Liver (tissue), 9 donors: ENCODE results near the gene CAST. TPM values are rescaled to one million over a fixed set of nuclear protein-coding genes. Genes with fewer than 3 reads are reported as not detected.

Experiments used
- DNase-seq: peaks from one replicate; pipeline ENCODE4 v3.0.0-alpha.2; 2017; ENCODE audit warnings: low spot score
- H3K27ac ChIP-seq, 2 donors: one replicate each; pipeline ENCODE4 v1.7.0; 2013; ENCODE audit warnings: inconsistent platforms in 2 of 2, low read length in 2 of 2, control low read depth in 1 of 2, low read depth in 1 of 2, mild to moderate bottlenecking in 1 of 2
- H3K27me3 ChIP-seq, 4 donors: one replicate each; pipeline versions ENCODE4 v1.6.1 to v1.7.0; 2013; ENCODE audit warnings: low read length in 3 of 4, inconsistent platforms in 1 of 4, mild to moderate bottlenecking in 1 of 4, moderate library complexity in 1 of 4; ENCODE audit not compliant: control insufficient read depth in 4 of 4, insufficient read depth in 4 of 4
- H3K36me3 ChIP-seq, 4 donors: one replicate each; pipeline versions ENCODE4 v1.6.1 to v1.7.0; 2013; ENCODE audit warnings: low read length in 3 of 4, mild to moderate bottlenecking in 3 of 4, low read depth in 1 of 4, moderate library complexity in 1 of 4; ENCODE audit not compliant: control insufficient read depth in 4 of 4, insufficient read depth in 3 of 4
- H3K4me1 ChIP-seq, 4 donors: one replicate each; pipeline versions ENCODE4 v1.6.1 to v1.7.0; 2013; ENCODE audit warnings: low read length in 3 of 4, mild to moderate bottlenecking in 3 of 4, moderate library complexity in 1 of 4; ENCODE audit not compliant: control insufficient read depth in 4 of 4, insufficient read depth in 4 of 4
- H3K4me3 ChIP-seq, 3 donors: one replicate each; pipeline versions ENCODE4 v1.6.1 to v1.7.0; 2013; ENCODE audit warnings: low read length in 3 of 3, control low read depth in 1 of 3, low read depth in 1 of 3, mild to moderate bottlenecking in 1 of 3
- H3K9ac ChIP-seq, 2 donors: one replicate each; pipeline ENCODE4 v1.7.0; 2013; ENCODE audit warnings: low read length in 2 of 2, mild to moderate bottlenecking in 2 of 2, moderate library complexity in 2 of 2, control low read depth in 1 of 2, low read depth in 1 of 2
- H3K9me3 ChIP-seq, 4 donors: one replicate each; pipeline versions ENCODE4 v1.6.1 to v1.7.0; 2013; ENCODE audit warnings: low read length in 3 of 4; ENCODE audit not compliant: control insufficient read depth in 4 of 4
- EGR1 ChIP-seq, 2 donors: IDR thresholded peaks; 2 replicates each; pipeline ENCODE4 v1.6.1; 2016 to 2018; ENCODE audit warnings: antibody characterized with exemption in 2 of 2, low read depth in 2 of 2
- FOXA1 ChIP-seq: IDR thresholded peaks from 2 replicates; pipeline ENCODE4 v1.6.1; 2016; ENCODE audit warnings: antibody characterized with exemption
- FOXA2 ChIP-seq: IDR thresholded peaks from 2 replicates; pipeline ENCODE4 v1.6.1; 2016; ENCODE audit warnings: antibody characterized with exemption
- GABPA ChIP-seq, 2 donors: IDR thresholded peaks in 1 of 2; conservative IDR thresholded peaks in 1 of 2; 2 replicates each; pipeline ENCODE4 v1.6.1; 2016; ENCODE audit warnings: antibody characterized with exemption in 2 of 2, mild to moderate bottlenecking in 1 of 2, moderate library complexity in 1 of 2
- HNF4A ChIP-seq, 2 donors: conservative IDR thresholded peaks; 2 replicates each; pipeline ENCODE4 v1.6.1; 2016; ENCODE audit warnings: antibody characterized with exemption in 2 of 2, mild to moderate bottlenecking in 2 of 2
- HNF4G ChIP-seq: IDR thresholded peaks from 2 replicates; pipeline ENCODE4 v1.6.1; 2016; ENCODE audit warnings: antibody characterized with exemption
- JUND ChIP-seq, 2 donors: IDR thresholded peaks; 2 replicates each; pipeline ENCODE4 v1.6.1; 2016; ENCODE audit warnings: antibody characterized with exemption in 2 of 2
- NR2F2 ChIP-seq: IDR thresholded peaks from 2 replicates; pipeline ENCODE4 v1.6.1; 2016; ENCODE audit warnings: antibody characterized with exemption
- RAD21 ChIP-seq, 2 donors: IDR thresholded peaks; 2 replicates each; pipeline ENCODE4 v1.6.1; 2016; ENCODE audit warnings: antibody characterized with exemption in 2 of 2, mild to moderate bottlenecking in 2 of 2
- TAF1 ChIP-seq: conservative IDR thresholded peaks from 2 replicates; pipeline ENCODE4 v1.6.1; 2016; ENCODE audit warnings: antibody characterized with exemption, mild to moderate bottlenecking
- YY1 ChIP-seq: IDR thresholded peaks from 2 replicates; pipeline ENCODE4 v1.6.1; 2016; ENCODE audit warnings: antibody characterized with exemption, mild to moderate bottlenecking
- WGBS: extraction: QIAGEN DNeasy Blood & Tissue Kit; methylation state at CpG from one replicate; pipeline ENCODE4 v1.1.7; 2013; 5-methylcytosine and 5-hydroxymethylcytosine counted together
- polyA plus RNA-seq, 2 donors: library from polyadenylated mRNA; stranded (reverse) in 1 of 2; unstranded in 1 of 2; fragments of 200-250 nt in 1 of 2; fragments of >200 nt in 1 of 2; fragmentation: Nextera tagmentation in 1 of 2; extraction: Ambion mirVana in 1 of 2; gene quantifications; one replicate each; pipeline versions ENCODE4 v1.2.1 to v1.2.3, GENCODE V29; 2013 to 2015
- total RNA-seq, 2 donors: library from RNA; depleted of rRNA; stranded (reverse); fragments of >200 nt; gene quantifications; one replicate each; pipeline ENCODE4 v1.2.3, GENCODE V29; 2014
- TF ChIP-seq, protein P1 (sequence below): fragments of 150-350 bp; IDR thresholded peaks from 2 replicates; pipeline ENCODE4 v1.5.1; 2017; ENCODE audit warnings: improper control_type of control experiment, low read depth, low read length; ENCODE audit not compliant: missing input control
- TF ChIP-seq, protein P2 (sequence below): IDR thresholded peaks from 2 replicates; pipeline ENCODE4 v1.6.1; 2016; ENCODE audit warnings: antibody characterized with exemption
- TF ChIP-seq, protein P3 (sequence below): IDR thresholded peaks from 2 replicates; pipeline ENCODE4 v1.6.1; 2016; ENCODE audit warnings: antibody characterized with exemption, mild to moderate bottlenecking
- TF ChIP-seq, protein P4 (sequence below): IDR thresholded peaks from 2 replicates; pipeline ENCODE4 v1.6.1; 2016; ENCODE audit warnings: antibody characterized with exemption
- TF ChIP-seq, protein P5 (sequence below): IDR thresholded peaks from 2 replicates; pipeline ENCODE4 v1.6.1; 2016; ENCODE audit warnings: antibody characterized with exemption
- donor health status: healthy.
- donor health status: healthy.
- donor health status: healthy.
- donor health status: healthy.
- donor health status: healthy.

CAST gene
- total and polyA plus RNA-seq, 4 donors, result 43.3 to 126 (median 81.0) TPM

DNA sequence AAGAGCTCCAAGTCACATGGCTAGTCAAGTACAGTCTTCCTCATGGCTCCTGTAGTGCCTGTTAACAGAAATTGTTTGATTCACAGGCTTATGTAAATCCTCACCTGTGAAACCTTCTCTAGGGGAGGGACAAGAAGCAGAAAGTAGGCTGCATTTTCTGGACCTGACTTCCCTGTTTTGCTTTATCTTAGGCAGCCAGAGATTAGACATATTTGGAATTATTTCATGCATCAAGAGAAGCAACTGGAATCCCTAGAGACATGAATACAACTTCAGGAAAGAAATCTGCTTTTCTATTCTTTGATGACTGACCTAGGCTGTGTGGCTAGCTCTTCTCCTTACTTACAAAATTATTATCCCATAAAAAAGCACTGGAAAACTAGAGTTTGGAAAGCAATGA lies 52.3 kb downstream of the CAST start:
- TF ChIP-seq TAF1, result no peak
- TF ChIP-seq EGR1 (IDR thresholded peaks at IDR 0.05; ENCODE audit: low read depth in 2 of 2), result no peak
- no peak for TF ChIP-seq YY1
- TF ChIP-seq, protein P1, sequence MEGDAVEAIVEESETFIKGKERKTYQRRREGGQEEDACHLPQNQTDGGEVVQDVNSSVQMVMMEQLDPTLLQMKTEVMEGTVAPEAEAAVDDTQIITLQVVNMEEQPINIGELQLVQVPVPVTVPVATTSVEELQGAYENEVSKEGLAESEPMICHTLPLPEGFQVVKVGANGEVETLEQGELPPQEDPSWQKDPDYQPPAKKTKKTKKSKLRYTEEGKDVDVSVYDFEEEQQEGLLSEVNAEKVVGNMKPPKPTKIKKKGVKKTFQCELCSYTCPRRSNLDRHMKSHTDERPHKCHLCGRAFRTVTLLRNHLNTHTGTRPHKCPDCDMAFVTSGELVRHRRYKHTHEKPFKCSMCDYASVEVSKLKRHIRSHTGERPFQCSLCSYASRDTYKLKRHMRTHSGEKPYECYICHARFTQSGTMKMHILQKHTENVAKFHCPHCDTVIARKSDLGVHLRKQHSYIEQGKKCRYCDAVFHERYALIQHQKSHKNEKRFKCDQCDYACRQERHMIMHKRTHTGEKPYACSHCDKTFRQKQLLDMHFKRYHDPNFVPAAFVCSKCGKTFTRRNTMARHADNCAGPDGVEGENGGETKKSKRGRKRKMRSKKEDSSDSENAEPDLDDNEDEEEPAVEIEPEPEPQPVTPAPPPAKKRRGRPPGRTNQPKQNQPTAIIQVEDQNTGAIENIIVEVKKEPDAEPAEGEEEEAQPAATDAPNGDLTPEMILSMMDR, result no peak
- no peak for TF ChIP-seq HNF4A (conservative IDR thresholded peaks at IDR 0.05)
- TF ChIP-seq JUND (IDR thresholded peaks at IDR 0.05), result no peak
- no peak for TF ChIP-seq FOXA1
- TF ChIP-seq FOXA2, result no peak
- TF ChIP-seq, protein P2, sequence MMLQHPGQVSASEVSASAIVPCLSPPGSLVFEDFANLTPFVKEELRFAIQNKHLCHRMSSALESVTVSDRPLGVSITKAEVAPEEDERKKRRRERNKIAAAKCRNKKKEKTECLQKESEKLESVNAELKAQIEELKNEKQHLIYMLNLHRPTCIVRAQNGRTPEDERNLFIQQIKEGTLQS, result no peak
- TF ChIP-seq RAD21 (IDR thresholded peaks at IDR 0.05), result no peak
- no peak for TF ChIP-seq GABPA (IDR thresholded peaks at IDR 0.05 in 1 of 2, conservative IDR thresholded peaks at IDR 0.05 in 1 of 2)
- TF ChIP-seq, protein P3, sequence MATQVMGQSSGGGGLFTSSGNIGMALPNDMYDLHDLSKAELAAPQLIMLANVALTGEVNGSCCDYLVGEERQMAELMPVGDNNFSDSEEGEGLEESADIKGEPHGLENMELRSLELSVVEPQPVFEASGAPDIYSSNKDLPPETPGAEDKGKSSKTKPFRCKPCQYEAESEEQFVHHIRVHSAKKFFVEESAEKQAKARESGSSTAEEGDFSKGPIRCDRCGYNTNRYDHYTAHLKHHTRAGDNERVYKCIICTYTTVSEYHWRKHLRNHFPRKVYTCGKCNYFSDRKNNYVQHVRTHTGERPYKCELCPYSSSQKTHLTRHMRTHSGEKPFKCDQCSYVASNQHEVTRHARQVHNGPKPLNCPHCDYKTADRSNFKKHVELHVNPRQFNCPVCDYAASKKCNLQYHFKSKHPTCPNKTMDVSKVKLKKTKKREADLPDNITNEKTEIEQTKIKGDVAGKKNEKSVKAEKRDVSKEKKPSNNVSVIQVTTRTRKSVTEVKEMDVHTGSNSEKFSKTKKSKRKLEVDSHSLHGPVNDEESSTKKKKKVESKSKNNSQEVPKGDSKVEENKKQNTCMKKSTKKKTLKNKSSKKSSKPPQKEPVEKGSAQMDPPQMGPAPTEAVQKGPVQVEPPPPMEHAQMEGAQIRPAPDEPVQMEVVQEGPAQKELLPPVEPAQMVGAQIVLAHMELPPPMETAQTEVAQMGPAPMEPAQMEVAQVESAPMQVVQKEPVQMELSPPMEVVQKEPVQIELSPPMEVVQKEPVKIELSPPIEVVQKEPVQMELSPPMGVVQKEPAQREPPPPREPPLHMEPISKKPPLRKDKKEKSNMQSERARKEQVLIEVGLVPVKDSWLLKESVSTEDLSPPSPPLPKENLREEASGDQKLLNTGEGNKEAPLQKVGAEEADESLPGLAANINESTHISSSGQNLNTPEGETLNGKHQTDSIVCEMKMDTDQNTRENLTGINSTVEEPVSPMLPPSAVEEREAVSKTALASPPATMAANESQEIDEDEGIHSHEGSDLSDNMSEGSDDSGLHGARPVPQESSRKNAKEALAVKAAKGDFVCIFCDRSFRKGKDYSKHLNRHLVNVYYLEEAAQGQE, result no peak
- TF ChIP-seq, protein P4, sequence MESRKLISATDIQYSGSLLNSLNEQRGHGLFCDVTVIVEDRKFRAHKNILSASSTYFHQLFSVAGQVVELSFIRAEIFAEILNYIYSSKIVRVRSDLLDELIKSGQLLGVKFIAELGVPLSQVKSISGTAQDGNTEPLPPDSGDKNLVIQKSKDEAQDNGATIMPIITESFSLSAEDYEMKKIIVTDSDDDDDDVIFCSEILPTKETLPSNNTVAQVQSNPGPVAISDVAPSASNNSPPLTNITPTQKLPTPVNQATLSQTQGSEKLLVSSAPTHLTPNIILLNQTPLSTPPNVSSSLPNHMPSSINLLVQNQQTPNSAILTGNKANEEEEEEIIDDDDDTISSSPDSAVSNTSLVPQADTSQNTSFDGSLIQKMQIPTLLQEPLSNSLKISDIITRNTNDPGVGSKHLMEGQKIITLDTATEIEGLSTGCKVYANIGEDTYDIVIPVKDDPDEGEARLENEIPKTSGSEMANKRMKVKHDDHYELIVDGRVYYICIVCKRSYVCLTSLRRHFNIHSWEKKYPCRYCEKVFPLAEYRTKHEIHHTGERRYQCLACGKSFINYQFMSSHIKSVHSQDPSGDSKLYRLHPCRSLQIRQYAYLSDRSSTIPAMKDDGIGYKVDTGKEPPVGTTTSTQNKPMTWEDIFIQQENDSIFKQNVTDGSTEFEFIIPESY, result no peak
- TF ChIP-seq NR2F2, result no peak
- peak overlapping the region; percentile 58 to 79 for H3K27ac ChIP-seq
- no peak for DNase-seq

DNA sequence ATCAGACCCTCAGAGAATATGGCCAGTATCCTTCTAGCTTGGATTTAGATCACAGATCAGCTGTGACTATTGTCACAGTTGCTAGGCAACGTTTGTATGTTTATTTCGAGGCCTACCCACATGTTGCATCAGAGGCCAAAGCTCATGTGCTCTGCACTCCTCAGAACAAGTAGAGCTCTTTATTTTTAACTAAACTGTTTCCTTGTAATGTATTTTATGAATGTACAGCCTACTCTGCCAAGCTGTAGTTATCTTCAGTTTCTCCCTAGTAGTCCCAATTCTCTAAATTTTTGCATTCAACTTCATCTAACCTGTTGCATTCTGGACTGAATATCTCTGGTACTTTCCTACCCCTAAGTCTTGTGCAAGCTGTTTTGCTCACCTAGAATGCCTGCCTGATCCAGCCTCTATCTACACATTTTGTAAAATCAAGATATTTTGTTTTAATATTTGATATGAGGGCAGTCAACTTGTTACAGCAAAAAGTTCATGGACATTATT lies 52.8 kb downstream of the CAST start:
- Histone ChIP-seq H3K4me1 (peaks cover 9 to 37% (median 22%) of the 10 kb centered on the region in 4 donors), H3K4me3 (no peak overlapping the region), H3K36me3 (no peaks in the 10 kb centered on the region), H3K9me3 (no peaks in the 10 kb centered on the region), H3K27me3 (no peaks in the 10 kb centered on the region), H3K27ac (peak overlapping the region; percentile 58 to 79), H3K9ac (no peak overlapping the region)
- 5% methylated on average over 2 of the region's 2 CpGs for WGBS
- no peak for DNase-seq
- TF ChIP-seq, protein P1, result no peak
- peak; percentile 91 to 94 for TF ChIP-seq HNF4A (conservative IDR thresholded peaks at IDR 0.05)
- peak; percentile 81 for TF ChIP-seq HNF4G
- TF ChIP-seq, protein P4, result no peak
- TF ChIP-seq GABPA (IDR thresholded peaks at IDR 0.05 in 1 of 2, conservative IDR thresholded peaks at IDR 0.05 in 1 of 2), result peak in 1 of 2 donors; percentile 33
- TF ChIP-seq EGR1 (IDR thresholded peaks at IDR 0.05; ENCODE audit: low read depth in 2 of 2), result no peak
- peak; percentile 48 to 84 for TF ChIP-seq JUND (IDR thresholded peaks at IDR 0.05)
- peak; percentile 10 to 16 for TF ChIP-seq RAD21 (IDR thresholded peaks at IDR 0.05)
- no peak for TF ChIP-seq FOXA2
- TF ChIP-seq YY1, result peak; percentile 55
- TF ChIP-seq, protein P5, sequence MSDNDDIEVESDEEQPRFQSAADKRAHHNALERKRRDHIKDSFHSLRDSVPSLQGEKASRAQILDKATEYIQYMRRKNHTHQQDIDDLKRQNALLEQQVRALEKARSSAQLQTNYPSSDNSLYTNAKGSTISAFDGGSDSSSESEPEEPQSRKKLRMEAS, result peak; percentile 68

More for the DNA sequence above, 52.3 kb downstream of the CAST start:
- Histone ChIP-seq H3K4me3 (no peak overlapping the region), H3K9me3 (no peaks in the 10 kb centered on the region), H3K36me3 (no peaks in the 10 kb centered on the region), H3K27me3 (no peaks in the 10 kb centered on the region), H3K4me1 (peaks cover 9 to 37% (median 22%) of the 10 kb centered on the region in 4 donors), H3K9ac (peak overlapping the region in 1 of 2 donors; percentile 13)
